Transverse colon (tissue), 4 donors: Measurements from ENCODE around the gene BRI3BP.

ENCODE experiments used
- POLR2AphosphoS5 ChIP-seq, 3 donors: sonication (generic); formaldehyde crosslinking; IDR thresholded peaks; one replicate each; pipeline ENCODE4 v1.6.1; 2016; ENCODE audit warnings: antibody characterized with exemption in 3 of 3
- TF ChIP-seq, protein P1 (sequence below), 5 experiments: fragments of 200-600 bp in 3 of 5; fragments of 450-650 bp in 2 of 5; sonication (generic) in 3 of 5; IDR thresholded peaks; 1 replicate in 2 of 5; 2 replicates in 3 of 5; pipeline ENCODE4 v1.5.1; 2016 to 2017; ENCODE audit warnings: antibody characterized with exemption in 5 of 5, inconsistent platforms in 3 of 5, mild to moderate bottlenecking in 2 of 5, moderate library complexity in 1 of 5

DNA sequence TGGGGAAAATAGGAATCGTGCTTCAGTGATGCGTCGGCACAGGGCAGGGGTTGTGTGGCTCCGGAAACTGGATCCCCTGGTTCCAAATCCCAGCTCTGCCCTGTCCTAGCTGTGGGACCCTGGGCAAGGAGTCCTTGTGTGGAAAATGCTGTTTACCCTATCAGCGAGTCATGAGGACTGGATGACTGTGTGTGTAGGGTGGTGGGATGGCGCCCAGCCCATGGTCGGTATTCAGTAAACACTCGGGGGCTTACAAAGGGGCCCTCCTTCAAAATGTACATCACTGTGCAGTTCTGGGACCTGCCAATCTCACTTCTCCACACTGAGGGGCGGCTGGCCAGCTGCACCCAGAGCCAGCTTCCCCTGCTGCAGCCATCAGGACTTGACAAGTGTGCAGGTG is 24.4 kb downstream of the BRI3BP start:
- TF ChIP-seq, protein P1, sequence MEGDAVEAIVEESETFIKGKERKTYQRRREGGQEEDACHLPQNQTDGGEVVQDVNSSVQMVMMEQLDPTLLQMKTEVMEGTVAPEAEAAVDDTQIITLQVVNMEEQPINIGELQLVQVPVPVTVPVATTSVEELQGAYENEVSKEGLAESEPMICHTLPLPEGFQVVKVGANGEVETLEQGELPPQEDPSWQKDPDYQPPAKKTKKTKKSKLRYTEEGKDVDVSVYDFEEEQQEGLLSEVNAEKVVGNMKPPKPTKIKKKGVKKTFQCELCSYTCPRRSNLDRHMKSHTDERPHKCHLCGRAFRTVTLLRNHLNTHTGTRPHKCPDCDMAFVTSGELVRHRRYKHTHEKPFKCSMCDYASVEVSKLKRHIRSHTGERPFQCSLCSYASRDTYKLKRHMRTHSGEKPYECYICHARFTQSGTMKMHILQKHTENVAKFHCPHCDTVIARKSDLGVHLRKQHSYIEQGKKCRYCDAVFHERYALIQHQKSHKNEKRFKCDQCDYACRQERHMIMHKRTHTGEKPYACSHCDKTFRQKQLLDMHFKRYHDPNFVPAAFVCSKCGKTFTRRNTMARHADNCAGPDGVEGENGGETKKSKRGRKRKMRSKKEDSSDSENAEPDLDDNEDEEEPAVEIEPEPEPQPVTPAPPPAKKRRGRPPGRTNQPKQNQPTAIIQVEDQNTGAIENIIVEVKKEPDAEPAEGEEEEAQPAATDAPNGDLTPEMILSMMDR (IDR thresholded peaks at IDR 0.05), result no peak
- no peak for TF ChIP-seq POLR2AphosphoS5 (IDR thresholded peaks at IDR 0.05)
